MM.1S (cell line): ENCODE data around the gene POLRMT.

Experiments
- EZH2 ChIP-seq: fragments of 300-600 bp; sonication (generic); optimal IDR thresholded peaks from 2 replicates; pipeline ENCODE3; 2017; ENCODE audit warnings: low read depth, mild to moderate bottlenecking, antibody characterized with exemption, low read length, mixed read lengths
- TF ChIP-seq, protein P1 (sequence below): fragments of 300-600 bp; sonication (generic); IDR thresholded peaks from 2 replicates; pipeline ENCODE4 v1.5.1; 2016; ENCODE audit warnings: antibody characterized with exemption, low read length, mixed read lengths

DNA sequence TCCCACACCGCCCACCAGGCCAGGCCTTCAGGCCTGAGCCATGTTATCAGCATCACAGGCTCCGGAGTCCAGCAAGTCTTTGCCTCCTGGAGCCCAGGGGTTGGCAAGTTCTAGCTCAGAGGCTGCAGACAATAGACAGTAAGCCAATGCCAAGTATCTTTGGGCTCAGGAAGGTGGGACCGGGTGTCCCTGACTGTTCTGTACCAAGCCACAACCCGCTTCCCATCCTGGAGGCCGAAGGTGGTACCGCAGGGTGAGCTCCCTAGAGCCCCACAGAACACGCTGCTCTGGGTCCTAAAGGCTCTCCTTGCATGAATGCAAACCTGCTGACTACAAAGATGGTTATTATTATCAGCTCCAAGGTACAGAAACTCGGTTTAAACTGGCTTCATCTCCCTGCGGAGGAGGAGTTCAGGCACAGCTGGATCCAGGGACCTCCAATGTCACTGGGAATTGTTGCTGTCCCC, 37.3 kb upstream of the POLRMT start:
- TF ChIP-seq, protein P1, sequence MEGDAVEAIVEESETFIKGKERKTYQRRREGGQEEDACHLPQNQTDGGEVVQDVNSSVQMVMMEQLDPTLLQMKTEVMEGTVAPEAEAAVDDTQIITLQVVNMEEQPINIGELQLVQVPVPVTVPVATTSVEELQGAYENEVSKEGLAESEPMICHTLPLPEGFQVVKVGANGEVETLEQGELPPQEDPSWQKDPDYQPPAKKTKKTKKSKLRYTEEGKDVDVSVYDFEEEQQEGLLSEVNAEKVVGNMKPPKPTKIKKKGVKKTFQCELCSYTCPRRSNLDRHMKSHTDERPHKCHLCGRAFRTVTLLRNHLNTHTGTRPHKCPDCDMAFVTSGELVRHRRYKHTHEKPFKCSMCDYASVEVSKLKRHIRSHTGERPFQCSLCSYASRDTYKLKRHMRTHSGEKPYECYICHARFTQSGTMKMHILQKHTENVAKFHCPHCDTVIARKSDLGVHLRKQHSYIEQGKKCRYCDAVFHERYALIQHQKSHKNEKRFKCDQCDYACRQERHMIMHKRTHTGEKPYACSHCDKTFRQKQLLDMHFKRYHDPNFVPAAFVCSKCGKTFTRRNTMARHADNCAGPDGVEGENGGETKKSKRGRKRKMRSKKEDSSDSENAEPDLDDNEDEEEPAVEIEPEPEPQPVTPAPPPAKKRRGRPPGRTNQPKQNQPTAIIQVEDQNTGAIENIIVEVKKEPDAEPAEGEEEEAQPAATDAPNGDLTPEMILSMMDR = peak; percentile 29
- TF ChIP-seq EZH2 = no peak
